ENCODE results near the gene TM9SF4. TPM values are rescaled to one million over a fixed set of nuclear protein-coding genes. Genes with fewer than 3 reads are reported as not detected.

Gene TM9SF4
- total and polyA plus RNA-seq, 2 of the 8 experiments (the other 6 are each of a cell fraction or from before 2014, with no cell fraction given): 38.4 to 68.7 TPM

DNA sequence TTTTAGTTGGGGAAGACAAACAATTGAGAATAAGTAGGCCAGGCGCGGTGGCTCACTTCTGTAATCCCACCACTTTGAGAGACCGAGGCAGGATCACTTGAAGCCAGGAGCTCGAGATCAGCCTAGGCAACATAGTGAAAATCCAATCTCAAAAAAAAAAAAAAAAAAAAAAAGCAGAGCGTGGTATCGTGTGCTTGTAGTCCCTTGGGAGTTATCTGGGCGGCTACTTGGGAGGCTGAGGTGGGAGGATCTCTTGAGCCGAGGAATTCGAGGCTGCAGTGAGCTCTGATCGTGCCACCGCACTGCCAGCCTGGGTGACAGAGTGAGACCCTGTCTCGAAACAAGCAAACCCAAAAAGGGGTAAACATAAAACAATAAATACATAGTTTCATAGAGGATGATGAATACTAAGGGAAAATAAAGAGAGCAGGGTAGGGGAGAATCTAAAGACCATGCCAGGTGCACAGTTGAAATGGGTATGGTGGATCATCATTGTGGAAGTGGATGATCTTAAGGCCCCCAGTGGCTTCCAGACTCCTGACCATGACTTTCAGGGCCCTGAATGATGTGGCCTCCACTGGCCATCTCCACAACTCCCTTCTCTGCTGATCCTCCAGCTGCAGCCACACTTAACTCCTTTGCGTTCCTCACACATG is 99.1 kb downstream of the TM9SF4 start:
- H4K20me1 ChIP-seq (replicated peaks in 1 of 2; ENCODE audit: control insufficient read depth in 1 of 2, insufficient read depth in 2 of 2, low read length in 2 of 2): peaks cover 0 to 9% of the 10 kb centered on the region in 2 experiments
- H3K79me1 ChIP-seq (ENCODE audit: low read depth, low read length): peaks cover 13% of the 10 kb centered on the region
- H3K9ac ChIP-seq (replicated peaks in 1 of 4; ENCODE audit: extremely low read depth in 1 of 4, low read depth in 3 of 4, low read length in 3 of 4): peak overlapping the region; percentile 0 to 94 (median 64); a peak in 6 of 7 replicates
- no peak overlapping the region for H4K5ac ChIP-seq (ENCODE audit: insufficient read length, low read depth, low read length)
- no peak overlapping the region for H3K4ac ChIP-seq (replicated peaks; ENCODE audit: insufficient read length, low read depth, low read length)
- H2BK12ac ChIP-seq (ENCODE audit: low read depth, low read length): no peak overlapping the region
- no peak overlapping the region for H3K18ac ChIP-seq (ENCODE audit: extremely low read depth, low read length)
- FAIRE-seq (no peak), DNase-seq (ENCODE audit: low read depth in 1 of 2, low spot score in 2 of 2) (no peak)
- H2BK5ac ChIP-seq (ENCODE audit: low read depth, low read length): no peak overlapping the region
- H2BK20ac ChIP-seq (ENCODE audit: low read length): no peak overlapping the region
- WGBS, 2 experiments (ENCODE audit: extremely low coverage in 1 of 2, insufficient coverage in 1 of 2, insufficient read length in 1 of 2, insufficient replicate concordance in 2 of 2, low coverage in 1 of 2, low lambda C conversion rate in 2 of 2, missing lambda C conversion rate in 1 of 2): 91% methylated on average over 11 of the region's 13 CpGs; no CpG with 5 or more reads in 1 of the 2 experiments
- peak overlapping the region; percentile 53 to 99 (median 95); a peak in 7 of 8 replicates for H3K4me3 ChIP-seq (ENCODE audit: extremely low read depth in 1 of 4, insufficient read depth in 2 of 4, low read depth in 3 of 4, low read length in 4 of 4)
- no peak overlapping the region for H3K23ac ChIP-seq (ENCODE audit: insufficient read length)
- peaks cover 0 to 19% (median 16%) of the 10 kb centered on the region in 4 experiments; a peak in 5 of 7 replicates for H3K4me1 ChIP-seq (replicated peaks in 1 of 4; ENCODE audit: control insufficient read depth in 3 of 4, insufficient read depth in 4 of 4, low read length in 3 of 4)
- no peak for TF ChIP-seq RBBP5 (IDR thresholded peaks at IDR 0.05; ENCODE audit: borderline replicate concordance, low read depth, low read length)
- no peak for TF ChIP-seq EP300 (IDR thresholded peaks at IDR 0.05; ENCODE audit: borderline replicate concordance in 1 of 2, low read depth in 2 of 2, low read length in 2 of 2)
- no peak for TF ChIP-seq RXRA (IDR thresholded peaks at IDR 0.05; ENCODE audit: insufficient read depth, low read depth, low read length)
- TF ChIP-seq CBX8 (IDR thresholded peaks at IDR 0.05; ENCODE audit: borderline replicate concordance, low read depth, low read length): no peak
- no peak overlapping the region for H3K27ac ChIP-seq (ENCODE audit: low read depth, low read length)
- peaks cover 18 to 57% of the 10 kb centered on the region in 2 experiments for H3K79me2 ChIP-seq (ENCODE audit: control insufficient read depth in 1 of 2, insufficient read depth in 2 of 2, low read length in 2 of 2)
- CTCF ChIA-PET (ENCODE audit: partially characterized antibody): interaction anchor here (1.2 kb wide), 1 partner anchor 14 kb away, joined by 3 read pairs; no protein-coding TSS in a partner anchor
- no peak overlapping the region for H2BK15ac ChIP-seq (ENCODE audit: low read length)
- H3K4me2 ChIP-seq (ENCODE audit: insufficient read depth in 1 of 2, low read depth in 2 of 2, low read length in 2 of 2): peak overlapping the region; percentile 57 to 99
- no peak overlapping the region for H3K56ac ChIP-seq (replicated peaks; ENCODE audit: insufficient read length, low read depth, low read length)
- H3K9me3 ChIP-seq (ENCODE audit: insufficient read depth in 2 of 2, low read depth in 1 of 2, low read length in 1 of 2): no peaks in the 10 kb centered on the region
- no peak overlapping the region for H4K8ac ChIP-seq (ENCODE audit: extremely low read depth, insufficient read depth, low read length)
- no peak overlapping the region for H4K91ac ChIP-seq (replicated peaks; ENCODE audit: insufficient read length, low read length)
- H3K23me2 ChIP-seq (ENCODE audit: low read depth, low read length): peaks cover 11% of the 10 kb centered on the region; the same call in 1 of the 2 replicates
- peaks cover 2 to 19% (median 12%) of the 10 kb centered on the region in 4 experiments; a peak in 5 of 8 replicates for H3K36me3 ChIP-seq (ENCODE audit: control insufficient read depth in 2 of 4, insufficient read depth in 4 of 4, low read length in 3 of 4)
- no peak overlapping the region for H2AFZ ChIP-seq (ENCODE audit: low read length)
- no peak overlapping the region for H2BK120ac ChIP-seq (replicated peaks; ENCODE audit: low read depth, low read length)
- no peaks in the 10 kb centered on the region; a peak in 2 of 7 replicates for H3K27me3 ChIP-seq (replicated peaks in 1 of 4; ENCODE audit: control insufficient read depth in 3 of 4, extremely low read depth in 1 of 4, insufficient read depth in 3 of 4, low read length in 3 of 4)
- POLR2A ChIA-PET (ENCODE audit: partially characterized antibody): interaction anchor here (0.6 to 1.9 kb wide), 3 partner anchors 9 to 258 kb away, joined by 4 to 6 read pairs (median 5); no protein-coding TSS in a partner anchor
- no peak overlapping the region for H2AK5ac ChIP-seq (ENCODE audit: low read depth, low read length)
- H3K14ac ChIP-seq (ENCODE audit: insufficient read length): no peak overlapping the region

Measured in H1 (cell line).